LNCAP (cell line): Measurements from ENCODE around the gene TTC8.

ENCODE experiments used
- CTCF ChIP-seq: fragments of 450-650 bp; IDR thresholded peaks from 2 replicates; pipeline ENCODE4 v1.5.1; 2017; ENCODE audit warnings: mild to moderate bottlenecking

TTC8 gene

GRCh38 chr14:88908216-88908615, 83.8 kb downstream of the TTC8 start:
- TF ChIP-seq CTCF, result no peak

- no peak for TF ChIP-seq CTCF
Observed at GRCh38 chr14:88910386-88910785, 85.9 kb downstream of the TTC8 start.

- no peak for TF ChIP-seq CTCF
Observed at GRCh38 chr14:88911809-88912208, 87.4 kb downstream of the TTC8 start.

GRCh38 chr14:88914956-88915355, 90.5 kb downstream of the TTC8 start:
- TF ChIP-seq CTCF, result no peak

GRCh38 chr14:88919502-88919901, 95.1 kb downstream of the TTC8 start:
- TF ChIP-seq CTCF, result no peak
